ENCODE data around the gene REPS2.
"Not testable (repeated sequence)": the region's sequence is repeated elsewhere in the genome, so short reads cannot be mapped to it uniquely, and the experiment has no call there.

The REPS2 gene

DNA sequence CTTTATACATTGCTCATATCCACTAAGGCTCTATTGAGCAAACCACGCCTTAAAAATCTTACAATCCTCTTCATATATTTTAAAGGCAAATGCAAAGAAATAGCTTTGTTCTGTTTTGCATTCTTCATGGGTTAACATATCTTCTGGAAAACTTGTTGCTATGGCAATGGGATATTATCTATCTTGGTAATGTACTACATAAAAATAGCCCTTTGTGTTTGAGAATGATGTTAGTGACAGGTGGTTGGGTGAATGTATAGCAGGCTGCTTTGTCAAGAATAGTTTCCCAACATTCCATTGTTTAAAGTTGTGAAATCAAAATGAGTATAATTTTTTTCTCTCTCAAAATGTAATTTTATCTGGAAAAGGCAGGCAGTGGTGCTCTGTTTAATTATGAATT is 16.8 kb downstream of the REPS2 start:
- no peak for DNase-seq (ENCODE audit: low read depth)

DNA sequence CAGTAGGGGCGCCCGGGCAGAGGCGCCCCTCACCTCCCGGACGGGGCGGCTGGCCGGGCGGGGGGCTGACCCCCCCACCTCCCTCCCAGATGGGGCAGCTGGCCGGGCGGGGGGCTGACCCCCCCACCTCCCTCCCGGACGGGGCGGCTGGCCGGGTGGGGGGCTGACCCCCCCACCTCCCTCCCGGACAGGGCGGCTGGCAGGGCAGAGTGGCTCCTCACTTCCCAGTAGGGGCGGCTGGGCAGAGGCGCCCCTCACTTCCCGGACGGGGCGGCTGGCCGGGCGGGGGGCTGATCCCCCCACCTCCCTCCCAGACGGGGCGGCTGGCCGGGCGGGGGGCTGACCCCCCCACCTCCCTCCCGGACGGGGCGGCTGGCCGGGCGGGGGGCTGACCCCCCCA is 18.5 kb downstream of the REPS2 start:
- not testable (repeated sequence) for DNase-seq (ENCODE audit: low read depth)

DNA sequence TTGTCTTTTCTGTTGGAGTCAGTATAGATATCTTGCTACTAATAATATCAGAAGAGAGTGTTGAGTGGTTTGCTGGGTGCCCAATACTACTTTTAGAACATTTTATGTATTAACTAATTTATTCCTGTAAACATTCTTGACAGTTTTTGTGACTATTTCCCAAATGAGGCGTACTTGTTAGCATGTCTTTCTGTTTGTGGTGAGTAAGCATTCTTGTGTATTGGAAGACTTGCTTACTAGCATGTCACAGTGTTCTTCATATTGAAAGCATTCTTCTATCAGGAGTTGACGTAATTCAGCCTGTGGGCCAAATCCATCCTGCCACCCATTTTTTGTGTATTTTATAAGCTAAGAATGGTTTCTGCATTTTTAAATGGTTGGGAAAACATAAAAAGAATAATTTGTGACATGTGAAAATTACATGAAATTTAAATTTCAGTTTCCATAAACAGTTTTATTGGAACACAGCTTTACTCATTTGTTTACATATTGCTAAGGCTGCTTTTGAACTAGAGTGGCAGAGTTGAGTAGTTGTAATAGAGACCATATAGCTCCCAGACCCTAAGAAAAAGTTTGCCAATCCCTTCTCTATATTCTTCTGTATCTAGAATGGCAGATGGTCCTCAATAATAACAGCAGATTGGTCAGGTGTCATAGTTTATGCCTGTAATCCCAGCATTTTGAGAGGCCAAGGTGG is 20.4 kb downstream of the REPS2 start:
- no peak for DNase-seq (ENCODE audit: low read depth)

DNA sequence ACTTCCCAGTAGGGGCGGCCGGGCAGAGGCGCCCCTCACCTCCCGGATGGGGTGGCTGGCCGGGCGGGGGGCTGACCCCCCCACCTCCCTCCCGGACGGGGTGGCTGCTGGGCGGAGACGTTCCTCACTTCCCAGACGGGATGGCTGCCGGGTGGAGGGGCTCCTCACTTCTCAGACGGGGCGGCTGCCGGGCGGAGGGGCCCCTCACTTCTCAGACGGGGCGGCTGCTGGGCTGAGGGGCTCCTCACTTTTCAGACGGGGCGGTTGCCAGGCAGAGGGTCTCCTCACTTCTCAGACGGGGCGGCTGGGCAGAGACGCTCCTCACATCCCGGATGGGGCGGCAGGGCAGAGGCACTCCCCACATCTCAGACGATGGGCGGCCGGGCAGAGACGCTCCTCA is 22.3 kb downstream of the REPS2 start:
- not testable (repeated sequence) for DNase-seq (ENCODE audit: low read depth)

DNA sequence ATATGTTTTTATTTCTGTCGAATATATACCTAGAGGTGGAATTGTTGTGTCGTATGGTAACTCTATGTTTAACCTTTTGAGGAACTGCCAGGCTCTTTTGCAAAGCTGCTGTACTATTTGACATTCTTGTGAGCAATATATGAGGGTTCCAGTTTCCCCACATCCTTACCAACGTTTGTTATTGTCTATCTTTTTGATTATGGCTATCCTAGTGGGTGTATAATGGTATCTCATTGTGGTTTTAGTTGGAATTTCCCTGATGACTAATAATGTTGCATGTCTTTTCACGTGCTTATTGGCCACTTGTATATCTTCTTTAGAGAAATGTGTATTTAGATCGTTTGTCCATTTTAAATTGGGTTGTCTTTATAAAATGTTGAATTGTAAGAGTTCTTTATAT is 24.5 kb downstream of the REPS2 start:
- DNase-seq (ENCODE audit: low read depth), result no peak

DNA sequence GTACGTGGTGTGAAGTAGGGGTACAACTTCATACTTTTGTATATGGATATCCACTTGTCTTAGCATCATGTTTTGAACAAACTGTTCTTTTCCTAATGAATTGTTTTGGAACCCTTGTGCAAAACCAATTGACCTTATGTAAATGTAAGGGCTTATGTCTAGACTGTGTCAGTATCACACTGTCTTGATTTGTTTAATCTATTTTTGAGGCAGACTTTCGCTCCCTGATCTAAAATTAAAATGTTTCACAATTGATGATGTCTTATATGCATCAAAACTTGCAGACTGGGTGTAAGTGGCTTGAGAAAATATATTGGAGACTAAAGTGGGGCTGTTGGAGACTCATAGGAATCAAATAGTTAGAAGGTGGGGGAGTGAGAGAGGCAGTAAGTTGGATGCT is 25.2 kb downstream of the REPS2 start:
- DNase-seq (ENCODE audit: low read depth), result no peak

DNA sequence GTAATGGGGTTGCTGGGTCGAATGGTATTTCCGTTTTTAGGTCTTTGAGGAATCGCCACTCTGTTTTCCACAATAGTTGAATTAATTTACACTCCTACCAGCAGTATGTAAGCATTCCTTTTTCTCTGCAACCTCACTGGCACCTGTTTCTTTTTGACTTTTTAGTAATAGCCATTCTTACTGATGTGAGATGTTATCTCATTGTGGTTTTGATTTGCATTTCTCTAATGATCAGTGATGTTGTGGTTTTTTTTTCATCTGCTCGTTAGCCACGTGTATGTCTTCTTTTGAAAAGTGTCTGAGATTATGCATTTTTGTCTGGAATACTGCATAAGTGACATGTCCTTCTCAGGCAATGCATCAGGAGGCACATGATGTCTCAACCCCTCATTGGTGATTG is 28.8 kb downstream of the REPS2 start:
- DNase-seq (ENCODE audit: low read depth), result no peak

GRCh38 chrX:16977771-16978170 is 31.3 kb downstream of the REPS2 start:
- DNase-seq (ENCODE audit: low read depth), result no peak

DNA sequence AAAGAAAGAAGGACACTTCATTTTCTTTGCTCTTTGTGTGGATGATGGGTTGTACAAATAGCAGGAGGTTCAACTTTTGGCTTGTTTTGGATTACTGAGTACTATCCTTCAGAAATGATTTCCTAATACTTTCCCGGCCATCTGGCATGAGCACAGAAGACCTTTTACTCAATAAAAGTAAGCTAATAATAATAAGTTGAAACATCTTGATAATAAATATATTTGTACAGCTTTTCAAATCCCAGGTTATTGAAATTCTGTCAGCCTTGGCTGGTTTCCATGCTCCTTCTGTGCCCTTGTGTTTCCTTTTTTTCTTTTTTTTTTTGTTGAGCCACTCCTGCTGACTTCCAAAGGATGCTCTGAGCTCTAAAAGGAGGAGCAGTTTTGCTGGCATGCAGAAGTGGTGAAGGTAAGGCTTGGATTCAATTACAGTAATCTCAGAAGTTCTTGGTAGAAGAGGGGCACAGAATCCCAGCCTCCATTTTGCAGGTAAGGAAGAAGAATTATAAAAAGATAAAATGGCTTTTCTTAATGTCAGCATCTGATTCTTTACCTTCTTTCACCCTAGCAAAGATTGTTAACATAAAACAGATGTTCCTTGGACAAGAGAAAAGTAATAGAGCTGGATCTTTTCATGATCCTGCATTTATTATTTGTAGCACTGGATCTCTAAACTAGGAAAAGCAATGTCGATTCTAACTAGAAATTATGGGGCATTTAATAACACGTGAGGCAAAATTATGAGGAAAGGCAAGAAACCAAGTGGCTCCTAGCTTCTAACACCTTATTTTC is 31.9 kb downstream of the REPS2 start:
- DNase-seq (ENCODE audit: low read depth), result no peak

DNA sequence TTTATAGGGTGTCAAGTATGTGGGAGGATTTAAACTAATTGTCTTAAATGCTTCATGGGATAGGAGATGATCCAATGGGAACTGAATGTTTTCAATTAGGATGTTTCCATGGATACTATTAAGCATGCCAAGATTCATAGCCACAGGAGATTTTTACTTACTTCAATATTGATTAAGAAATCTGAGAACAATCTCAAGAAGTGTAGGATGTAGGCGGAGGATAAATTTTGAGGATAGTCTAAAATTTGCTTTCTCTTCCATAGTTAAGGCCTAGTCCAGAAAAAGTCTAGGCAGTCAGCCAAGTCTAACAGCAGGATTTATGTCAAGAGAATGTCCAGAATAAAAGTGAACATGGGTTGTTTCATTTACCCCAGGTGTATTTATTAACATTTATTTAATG is 32.8 kb downstream of the REPS2 start:
- DNase-seq (ENCODE audit: low read depth), result no peak

- no peak for DNase-seq (ENCODE audit: low read depth)
Observed at GRCh38 chrX:16981209-16981608, 34.8 kb downstream of the REPS2 start.

- no peak for DNase-seq (ENCODE audit: low read depth)
Observed at GRCh38 chrX:16981980-16982379, 35.5 kb downstream of the REPS2 start.

DNA sequence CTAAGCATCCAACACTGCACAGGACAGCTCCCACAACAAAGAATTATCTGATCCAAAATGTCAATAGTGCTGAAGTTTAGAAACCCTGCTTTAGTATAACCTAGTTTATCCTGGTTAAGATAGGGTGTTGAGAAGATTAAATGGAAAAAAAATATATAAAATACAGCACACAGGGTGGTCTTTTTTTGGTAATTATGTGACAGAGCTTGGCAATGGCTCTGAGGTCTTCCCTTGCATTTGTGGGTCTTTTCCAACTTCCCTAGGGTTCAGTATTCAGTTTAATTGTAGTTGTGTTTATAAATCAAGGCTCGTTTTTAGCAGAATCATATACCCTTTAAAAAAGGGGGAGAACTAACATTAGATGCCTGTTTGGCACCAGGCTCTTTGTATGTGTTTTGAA is 36.6 kb downstream of the REPS2 start:
- no peak for DNase-seq (ENCODE audit: low read depth)

- DNase-seq (ENCODE audit: low read depth), result no peak
Observed at GRCh38 chrX:16985286-16985685, 38.8 kb downstream of the REPS2 start.

GRCh38 chrX:16986169-16986568 is 39.7 kb downstream of the REPS2 start:
- no peak for DNase-seq (ENCODE audit: low read depth)

DNA sequence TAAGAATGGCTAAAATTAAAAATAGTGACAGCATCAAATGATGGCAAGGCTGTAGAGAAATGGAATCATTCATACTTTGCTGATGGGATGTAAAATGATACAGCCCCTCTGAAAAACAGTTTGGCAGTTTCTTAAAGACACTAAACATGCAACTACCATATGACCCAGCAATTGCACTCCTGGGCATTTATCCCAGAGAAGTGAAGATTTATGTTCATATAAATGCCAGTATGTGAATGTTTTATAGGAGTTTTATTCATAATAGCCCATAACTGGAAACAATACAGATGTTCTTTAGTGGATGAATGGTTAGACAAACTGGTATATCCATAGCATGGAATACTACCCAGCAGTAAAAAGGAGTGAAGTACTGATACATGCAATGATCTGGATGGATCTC is 43.3 kb downstream of the REPS2 start:
- no peak for DNase-seq (ENCODE audit: low read depth)

DNA sequence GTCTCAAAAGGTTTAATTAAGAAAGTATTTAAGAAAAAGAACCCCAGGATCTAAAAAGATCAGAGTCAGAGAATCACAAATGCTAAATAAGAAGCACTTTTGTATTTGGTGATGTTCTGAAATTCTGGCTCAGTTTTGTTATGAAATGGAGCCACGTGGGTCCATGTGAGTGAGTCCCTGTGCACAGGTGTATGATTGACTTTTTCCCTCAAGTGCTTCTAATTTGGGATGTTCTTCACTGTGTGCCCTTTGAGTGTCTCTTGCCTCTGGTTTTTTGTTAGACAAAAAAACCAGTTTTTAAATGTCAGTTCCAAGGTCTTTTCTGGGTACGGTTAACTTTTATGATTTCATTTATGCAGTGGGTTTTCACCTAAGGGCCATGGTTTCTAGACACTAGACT is 44.4 kb downstream of the REPS2 start:
- no peak for DNase-seq (ENCODE audit: low read depth)

DNA sequence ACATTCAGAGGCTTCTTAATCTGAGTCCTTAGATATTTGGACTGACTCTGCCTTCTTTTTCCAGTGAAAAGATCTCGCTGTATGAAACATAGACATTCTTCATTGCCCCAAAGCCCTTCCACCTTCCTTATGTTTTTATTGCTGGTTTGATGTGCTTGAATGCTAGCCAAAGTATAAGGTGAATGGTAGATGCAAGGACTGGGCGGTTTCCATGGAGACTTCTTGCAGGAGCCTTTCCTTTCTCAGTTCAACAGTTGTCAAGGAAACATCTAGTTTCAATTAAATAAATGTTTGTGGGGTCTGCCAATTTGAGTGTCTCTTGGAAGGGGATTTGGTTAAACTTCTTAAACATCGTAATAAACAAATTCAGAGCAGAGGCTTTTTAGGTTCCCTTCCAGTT is 46.0 kb downstream of the REPS2 start:
- no peak for DNase-seq (ENCODE audit: low read depth)

GRCh38 chrX:16992951-16993350 is 46.5 kb downstream of the REPS2 start:
- no peak for DNase-seq (ENCODE audit: low read depth)

- no peak for DNase-seq (ENCODE audit: low read depth)
Observed at GRCh38 chrX:16993791-16994318, 47.4 kb downstream of the REPS2 start.

GRCh38 chrX:16994736-16995135 is 48.3 kb downstream of the REPS2 start:
- no peak for DNase-seq (ENCODE audit: low read depth)

DNA sequence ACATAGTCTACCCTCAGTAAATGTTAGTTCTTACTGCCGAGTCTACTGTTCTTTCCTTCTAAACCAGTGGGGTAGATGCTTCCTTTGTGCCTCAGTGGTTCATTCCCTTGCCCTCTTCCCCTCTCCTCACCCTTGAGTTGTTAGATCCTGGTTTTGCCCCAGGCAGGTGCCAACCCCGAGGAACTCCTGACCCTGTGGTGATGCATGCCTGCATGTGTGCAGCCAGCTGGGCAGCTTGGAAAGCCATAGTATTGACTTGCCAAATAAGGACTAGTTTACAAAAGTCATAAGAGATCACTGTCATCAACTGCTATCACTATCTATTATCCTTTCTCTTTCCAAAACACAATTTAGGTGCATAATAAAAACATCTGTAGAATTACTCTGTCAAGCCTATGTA is 50.9 kb downstream of the REPS2 start:
- DNase-seq (ENCODE audit: low read depth), result no peak

DNA sequence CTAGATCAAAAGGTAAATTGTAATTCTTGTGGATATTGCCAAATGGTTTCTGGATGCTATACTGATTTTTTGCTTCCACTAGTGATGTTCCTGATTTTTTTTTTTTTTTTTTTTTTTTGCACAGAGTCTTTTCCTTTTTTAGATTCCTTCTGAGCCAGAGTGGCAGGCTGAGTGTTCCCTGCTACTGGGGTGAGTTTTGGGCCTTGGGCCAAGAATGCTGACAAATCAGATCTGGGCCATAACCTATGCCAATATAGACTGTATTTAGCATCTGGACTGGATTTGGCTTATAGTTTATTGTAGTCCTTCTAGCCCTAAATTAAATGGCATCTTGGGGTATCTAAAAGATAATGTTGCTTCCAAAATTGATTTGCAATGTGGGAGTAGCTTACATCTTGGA is 52.8 kb downstream of the REPS2 start:
- no peak for DNase-seq (ENCODE audit: low read depth)

- no peak for DNase-seq (ENCODE audit: low read depth)
Observed at GRCh38 chrX:17000751-17001150, 54.3 kb downstream of the REPS2 start.

Measured in activated T-helper 1 cell treated with Interleukin-2 at 50 U/mL for 16 hours (primary cell).